ENCODE measurements around the gene MED14.

Gene MED14

DNA sequence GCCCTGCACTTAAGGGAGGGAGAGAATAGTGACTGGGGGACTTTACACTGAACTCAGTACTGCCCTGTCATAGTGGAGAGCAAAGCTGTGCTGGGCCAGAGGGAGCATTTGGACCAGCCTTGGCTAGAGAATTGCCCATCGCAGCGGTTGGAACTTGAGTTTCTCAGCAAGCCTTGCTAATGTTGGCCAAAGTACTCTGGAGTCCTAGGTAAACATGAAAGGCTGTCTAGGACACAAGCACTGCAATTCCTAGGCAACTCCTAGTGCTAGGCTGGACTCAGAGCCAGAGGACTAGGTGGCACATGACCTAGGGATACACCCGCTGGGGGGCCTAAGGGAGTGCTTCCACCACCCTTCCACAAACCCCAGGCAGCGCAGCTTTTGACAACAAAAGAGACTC, 15.0 kb downstream of the MED14 start:
- no peak overlapping the region for H3K27ac ChIP-seq
- no peak for DNase-seq (ENCODE audit: low spot score)
- no peak overlapping the region for H3K4me3 ChIP-seq
- TF ChIP-seq, protein P1, sequence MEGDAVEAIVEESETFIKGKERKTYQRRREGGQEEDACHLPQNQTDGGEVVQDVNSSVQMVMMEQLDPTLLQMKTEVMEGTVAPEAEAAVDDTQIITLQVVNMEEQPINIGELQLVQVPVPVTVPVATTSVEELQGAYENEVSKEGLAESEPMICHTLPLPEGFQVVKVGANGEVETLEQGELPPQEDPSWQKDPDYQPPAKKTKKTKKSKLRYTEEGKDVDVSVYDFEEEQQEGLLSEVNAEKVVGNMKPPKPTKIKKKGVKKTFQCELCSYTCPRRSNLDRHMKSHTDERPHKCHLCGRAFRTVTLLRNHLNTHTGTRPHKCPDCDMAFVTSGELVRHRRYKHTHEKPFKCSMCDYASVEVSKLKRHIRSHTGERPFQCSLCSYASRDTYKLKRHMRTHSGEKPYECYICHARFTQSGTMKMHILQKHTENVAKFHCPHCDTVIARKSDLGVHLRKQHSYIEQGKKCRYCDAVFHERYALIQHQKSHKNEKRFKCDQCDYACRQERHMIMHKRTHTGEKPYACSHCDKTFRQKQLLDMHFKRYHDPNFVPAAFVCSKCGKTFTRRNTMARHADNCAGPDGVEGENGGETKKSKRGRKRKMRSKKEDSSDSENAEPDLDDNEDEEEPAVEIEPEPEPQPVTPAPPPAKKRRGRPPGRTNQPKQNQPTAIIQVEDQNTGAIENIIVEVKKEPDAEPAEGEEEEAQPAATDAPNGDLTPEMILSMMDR (IDR thresholded peaks at IDR 0.05), result no peak

DNA sequence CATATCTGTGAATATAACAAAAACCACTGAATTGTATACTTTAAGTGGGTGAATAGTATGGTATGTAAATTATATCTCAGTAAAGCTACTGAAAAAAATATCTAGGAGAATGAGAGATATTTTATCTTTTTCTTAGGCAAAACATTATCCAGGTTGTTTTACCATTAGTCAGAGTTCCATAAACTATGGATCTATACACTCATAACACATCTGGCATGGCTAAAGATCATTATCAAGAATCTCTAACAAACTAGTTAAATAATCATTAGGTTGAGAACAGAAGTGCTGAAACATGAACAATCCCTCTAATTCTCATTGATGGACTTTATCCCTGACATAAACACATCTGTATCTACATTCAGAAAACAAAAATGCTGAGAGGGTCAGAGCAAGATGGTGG, 15.6 kb downstream of the MED14 start:
- TF ChIP-seq, protein P1 (IDR thresholded peaks at IDR 0.05), result no peak
- H3K27ac ChIP-seq, result no peak overlapping the region
- no peak overlapping the region for H3K4me3 ChIP-seq
- DNase-seq (ENCODE audit: low spot score), result no peak

- DNase-seq (ENCODE audit: low spot score), result no peak
- H3K27ac ChIP-seq, result no peak overlapping the region
- TF ChIP-seq, protein P1 (IDR thresholded peaks at IDR 0.05), result no peak
- no peak overlapping the region for H3K4me3 ChIP-seq
Observed at GRCh38 chrX:40719218-40719617, 16.1 kb downstream of the MED14 start.

DNA sequence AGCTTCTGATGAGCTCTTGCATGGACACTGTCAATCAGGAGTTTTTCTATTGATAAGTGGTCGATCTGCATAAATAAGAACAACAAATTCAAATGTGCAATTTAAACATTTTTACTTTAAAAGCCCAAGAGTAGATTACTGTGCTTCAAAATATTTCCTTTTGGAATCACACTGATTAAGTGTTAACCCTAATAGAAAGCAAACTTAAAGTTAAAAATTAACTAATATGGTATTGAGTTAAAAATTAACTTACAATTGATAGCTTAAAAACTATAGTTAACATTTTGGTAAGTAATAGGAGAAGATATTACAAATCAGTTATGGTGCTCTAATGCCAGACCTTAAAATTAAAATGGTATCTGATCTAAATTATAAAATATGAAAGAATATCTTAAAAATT, 25.9 kb downstream of the MED14 start:
- H3K4me3 ChIP-seq, result no peak overlapping the region
- no peak for DNase-seq (ENCODE audit: low spot score)
- H3K27ac ChIP-seq, result no peak overlapping the region
- TF ChIP-seq, protein P1 (IDR thresholded peaks at IDR 0.05), result no peak

DNA sequence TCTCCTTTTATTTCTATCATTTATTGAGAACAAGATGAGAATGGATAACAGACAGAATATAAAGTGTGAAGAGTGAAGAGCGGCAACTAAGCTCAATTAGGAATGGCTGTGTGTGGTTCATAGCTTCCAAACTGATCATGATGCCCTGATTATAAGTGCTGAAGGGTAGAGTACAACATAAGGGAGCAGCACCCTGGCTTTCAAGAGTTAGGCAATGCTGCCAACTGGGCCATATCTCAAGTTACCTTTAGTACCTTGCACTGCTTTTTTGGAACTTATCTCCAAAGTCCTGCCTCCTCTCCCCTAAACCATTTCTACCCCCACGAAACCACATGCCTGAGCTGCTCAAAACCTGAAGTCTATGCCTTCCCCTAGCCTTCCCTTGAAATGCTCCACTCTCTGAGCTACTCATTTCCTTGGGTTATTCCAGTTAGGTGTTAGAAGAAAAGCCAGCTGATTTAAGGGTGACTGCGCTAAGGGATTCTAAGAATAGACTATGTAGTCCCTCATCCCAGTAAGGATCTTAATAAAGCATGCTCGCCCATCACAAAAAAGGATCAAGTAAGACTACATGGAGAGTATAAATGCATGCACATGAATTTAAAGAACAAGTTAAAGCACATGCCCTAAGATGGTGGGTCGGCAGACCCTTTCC, 29.6 kb downstream of the MED14 start:
- H3K4me3 ChIP-seq, result no peak overlapping the region
- no peak overlapping the region for H3K27ac ChIP-seq
- TF ChIP-seq, protein P1 (IDR thresholded peaks at IDR 0.05), result no peak
- DNase-seq (ENCODE audit: low spot score), result no peak

DNA sequence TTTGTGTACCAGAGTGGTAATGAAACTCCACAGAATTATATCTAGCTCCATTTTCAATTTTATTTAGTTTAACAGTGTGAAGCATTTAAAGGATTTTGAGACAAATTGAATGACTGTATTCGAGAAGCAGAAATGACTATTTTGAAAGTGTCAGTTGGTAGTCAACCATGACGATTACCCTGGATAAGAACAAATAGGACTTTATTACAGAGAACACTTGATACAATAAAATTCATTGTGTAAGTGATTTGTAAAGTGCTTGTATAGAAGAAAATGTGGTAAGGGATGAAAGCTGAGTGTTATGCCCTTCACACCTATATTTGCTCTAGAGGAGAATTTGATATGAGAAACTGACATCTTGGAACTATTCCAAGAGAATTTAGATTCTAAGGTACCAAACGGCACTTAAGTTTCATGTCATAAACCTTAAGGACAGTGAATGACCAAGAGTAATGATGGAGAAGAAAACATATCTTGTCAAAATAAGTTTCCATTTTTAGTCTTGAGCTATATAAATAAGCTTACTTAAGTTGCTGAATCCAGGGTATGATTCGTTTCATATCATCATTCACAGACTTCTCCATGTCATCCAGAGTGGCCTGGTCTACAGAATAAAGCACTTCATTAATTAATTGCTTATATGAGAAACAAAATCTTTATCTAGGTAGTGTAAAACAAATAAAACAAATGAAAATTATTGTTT, 34.6 kb downstream of the MED14 start:
- no peak for DNase-seq (ENCODE audit: low spot score)
- H3K27ac ChIP-seq, result no peak overlapping the region
- TF ChIP-seq, protein P1 (IDR thresholded peaks at IDR 0.05), result no peak
- no peak overlapping the region for H3K4me3 ChIP-seq

GRCh38 chrX:40698851-40699250, 36.5 kb downstream of the MED14 start:
- no peak for DNase-seq (ENCODE audit: low spot score)
- Histone ChIP-seq H3K27ac (no peak overlapping the region), H3K4me3 (no peak overlapping the region)
- TF ChIP-seq, protein P1 (IDR thresholded peaks at IDR 0.05), result no peak

All from coronary artery (tissue), 2 donors.